ENCODE results near the gene AP2S1.
"Not testable (repeated sequence)": the region's sequence is repeated elsewhere in the genome, so short reads cannot be mapped to it uniquely, and the experiment has no call there.

AP2S1 gene

DNA sequence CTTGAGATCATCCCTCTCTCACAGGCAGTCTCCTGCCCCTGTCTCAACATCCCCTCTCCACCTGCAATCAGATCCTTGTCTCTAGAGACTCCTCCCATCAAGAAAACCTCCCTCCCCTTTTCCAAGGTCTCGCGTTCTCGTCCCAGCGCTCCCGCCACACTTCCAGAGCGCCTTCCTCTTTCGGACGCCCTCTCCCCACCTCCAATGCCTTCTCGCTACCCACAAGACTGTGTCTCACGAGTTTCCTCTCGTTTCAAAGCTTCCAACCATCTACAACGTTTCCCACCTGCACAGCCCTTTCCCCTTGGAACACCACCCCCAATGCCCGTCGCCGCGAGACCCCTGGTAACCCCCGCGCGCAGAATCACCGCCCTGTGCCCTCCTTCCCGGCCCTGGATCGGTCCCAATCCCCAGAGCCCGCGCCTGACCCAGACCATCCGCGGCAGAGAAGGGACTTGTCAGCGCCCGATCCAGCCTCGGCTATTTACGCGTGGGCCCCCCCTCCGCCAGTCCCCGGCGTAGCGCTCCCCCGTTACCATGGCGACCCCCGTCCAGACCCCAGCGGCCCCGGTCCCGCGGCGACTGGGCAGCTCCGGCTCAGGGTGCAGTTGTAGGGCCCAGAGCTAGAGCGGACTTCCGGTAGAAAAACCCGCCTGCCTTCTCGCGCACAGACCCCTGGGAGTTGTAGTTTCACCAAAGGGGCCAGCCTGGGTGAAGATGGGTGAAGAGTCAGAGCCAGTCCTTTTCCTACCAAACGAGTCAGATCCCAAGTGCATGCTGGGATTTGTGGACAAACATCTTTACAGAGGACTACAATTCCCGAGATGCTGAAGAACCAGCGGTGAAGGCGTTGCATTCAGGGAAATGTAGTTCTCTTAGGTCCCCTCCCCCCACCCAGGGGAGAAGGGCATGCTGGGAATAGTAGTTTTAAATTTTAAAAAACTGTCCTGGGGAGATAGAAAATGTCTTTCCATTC is at the start of gene AP2S1:
Gene AP2S1 (minus strand): TSS at position 619 of the 976 bp plus-strand sequence. CDS start 80 bp downstream, at position 539.
- DNase-seq, result peak; percentile 97

DNA sequence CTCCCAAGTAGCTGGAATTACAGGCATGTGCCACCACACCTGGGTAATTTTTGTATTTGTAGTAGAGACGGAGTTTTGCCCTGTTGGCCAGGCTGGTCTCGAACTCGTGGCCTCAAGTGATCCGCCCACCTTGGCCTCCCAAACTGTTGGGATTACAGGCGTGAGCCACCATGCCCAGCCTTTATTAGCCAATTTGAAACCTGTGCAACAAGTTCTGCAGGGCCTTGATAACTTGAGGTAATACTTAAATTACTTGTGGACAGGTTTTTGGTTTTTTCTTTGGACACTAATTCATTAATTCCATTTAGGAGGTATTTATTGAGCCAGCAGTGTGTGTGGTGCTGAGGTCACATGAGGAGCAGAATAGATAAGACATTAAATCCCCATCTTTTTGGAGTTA is 49.7 kb upstream of the AP2S1 start:
- DNase-seq, result no peak

DNA sequence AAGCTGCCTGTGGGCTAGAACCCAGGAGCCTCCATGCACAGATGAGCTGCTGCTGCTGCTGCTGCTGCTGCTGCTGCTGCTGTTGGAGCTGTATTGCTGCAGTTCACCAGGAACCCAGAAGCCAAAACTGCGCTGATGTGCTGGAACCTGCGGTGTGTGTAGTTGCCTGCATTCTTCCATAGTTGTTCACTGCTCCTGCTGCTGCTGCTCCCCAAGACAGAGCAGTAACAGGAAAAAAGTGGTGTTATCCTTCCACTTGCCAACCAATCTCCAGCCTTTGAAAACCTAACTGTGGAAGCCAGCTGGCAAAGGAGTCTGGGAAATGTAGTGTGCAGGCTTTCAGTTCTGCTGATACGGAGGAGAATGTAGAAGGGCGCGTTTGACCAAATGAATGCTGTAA is 48.1 kb upstream of the AP2S1 start:
- no peak for DNase-seq

DNA sequence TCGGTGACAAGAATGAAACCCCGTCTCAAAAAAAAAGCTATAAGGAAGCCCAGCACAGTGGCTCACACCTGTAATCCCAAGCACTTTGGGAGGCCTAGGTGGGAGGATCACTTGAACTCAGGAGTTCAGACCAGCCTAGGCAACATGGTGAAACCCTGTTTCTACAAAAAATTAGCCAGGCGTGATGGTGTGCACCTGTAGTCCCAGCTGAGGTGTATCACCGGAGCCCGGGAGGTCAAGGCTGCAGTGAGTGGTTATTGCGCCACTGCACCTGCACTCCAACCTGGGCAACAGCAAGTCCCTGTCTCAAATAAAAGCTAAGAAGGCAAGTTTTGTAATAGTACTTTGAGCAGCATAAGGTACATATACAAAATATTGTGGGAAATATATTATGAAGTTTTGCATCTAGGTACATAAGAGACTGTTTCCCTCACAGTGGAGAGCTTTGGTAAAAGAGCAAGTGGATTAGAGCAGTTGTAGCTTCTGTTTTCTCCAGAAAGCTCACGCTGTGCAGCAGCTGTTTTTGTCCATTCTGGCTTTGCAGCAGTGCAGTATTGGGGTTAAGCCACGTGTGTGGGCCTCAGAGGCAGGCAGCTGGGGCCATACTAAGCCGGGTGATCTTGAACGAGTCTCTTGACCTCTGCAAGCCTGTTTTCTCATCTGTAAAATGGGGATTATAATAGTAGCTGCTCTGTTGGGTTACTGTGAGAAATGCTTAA is 45.6 kb upstream of the AP2S1 start:
- no peak for DNase-seq

DNA sequence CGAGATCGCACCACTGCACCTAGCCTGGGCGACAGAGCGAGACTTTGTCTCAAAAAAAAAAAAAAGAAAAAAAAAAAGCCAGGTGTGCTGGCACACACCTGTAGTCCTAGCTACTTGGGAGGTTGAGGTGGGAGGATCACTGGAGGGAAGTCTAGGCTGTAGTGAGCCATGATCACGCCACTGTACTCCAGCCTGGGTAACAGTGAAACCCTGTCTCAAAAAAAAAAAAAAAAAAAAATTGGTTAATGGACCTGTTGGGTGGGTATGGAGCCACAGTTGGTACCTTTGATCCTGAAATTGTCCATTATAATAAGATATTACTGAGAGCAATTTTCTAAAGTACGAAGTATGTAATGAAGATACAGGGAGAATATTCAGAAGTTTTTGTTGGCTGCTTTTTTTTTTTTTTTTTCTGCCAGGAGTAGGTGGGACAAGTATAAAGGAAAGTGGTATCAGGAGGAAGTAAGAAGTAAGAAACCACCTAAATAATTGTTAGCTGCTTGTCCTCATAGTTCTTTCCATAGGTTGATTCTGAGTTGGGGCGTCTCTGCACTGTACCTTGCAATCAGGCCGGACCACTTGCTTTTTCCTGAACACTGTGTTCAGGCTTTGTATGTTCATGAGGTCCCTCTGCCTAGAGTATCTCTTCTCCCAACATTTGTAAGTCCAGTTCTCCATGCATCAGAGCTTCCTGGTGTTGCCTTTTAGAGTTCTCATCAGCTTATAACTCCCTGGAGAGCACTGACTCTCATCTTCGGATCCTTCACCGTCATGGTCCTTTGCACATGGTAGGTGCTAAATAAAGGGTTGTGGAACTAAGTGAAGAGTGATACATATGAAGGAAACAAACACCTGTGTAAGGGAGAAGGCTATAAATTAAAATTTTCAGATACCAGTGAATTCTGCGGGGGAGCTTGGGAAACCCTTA is 41.9 kb upstream of the AP2S1 start:
- no peak for DNase-seq

DNA sequence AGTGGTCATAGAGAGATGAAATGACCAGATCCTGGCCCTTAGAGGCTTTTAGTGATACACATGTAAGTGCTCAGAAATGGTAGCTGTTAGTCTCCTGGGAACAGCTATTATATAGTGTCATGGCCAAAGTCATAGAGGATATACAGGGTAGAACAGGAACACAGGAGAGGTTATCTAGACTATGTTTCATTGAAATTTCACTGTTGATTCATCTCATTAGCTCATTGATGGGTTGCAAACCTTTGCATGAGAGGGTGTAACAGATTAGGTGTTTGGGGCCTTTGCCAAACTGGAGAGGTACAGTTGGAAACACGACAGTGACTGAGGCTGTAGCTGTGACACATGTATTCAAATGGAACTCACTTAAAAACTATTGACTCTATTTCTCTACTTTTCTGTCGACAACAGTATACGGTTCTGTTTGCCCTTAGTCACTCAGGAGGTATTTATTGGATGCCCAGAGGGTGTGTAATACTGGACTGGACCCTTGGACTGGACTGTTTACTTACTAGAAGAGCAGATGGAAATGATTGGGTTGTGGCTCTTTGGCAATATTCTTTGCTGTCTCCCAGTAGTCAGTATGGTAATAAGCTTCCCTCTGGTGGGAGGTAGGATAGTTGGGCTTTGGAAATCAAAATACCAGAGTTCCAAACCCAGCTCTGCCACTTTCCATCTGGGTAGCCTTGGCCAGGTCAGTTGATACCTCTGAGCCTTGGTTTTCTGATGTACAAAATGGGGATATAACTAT is 40.0 kb upstream of the AP2S1 start:
- no peak for DNase-seq

DNA sequence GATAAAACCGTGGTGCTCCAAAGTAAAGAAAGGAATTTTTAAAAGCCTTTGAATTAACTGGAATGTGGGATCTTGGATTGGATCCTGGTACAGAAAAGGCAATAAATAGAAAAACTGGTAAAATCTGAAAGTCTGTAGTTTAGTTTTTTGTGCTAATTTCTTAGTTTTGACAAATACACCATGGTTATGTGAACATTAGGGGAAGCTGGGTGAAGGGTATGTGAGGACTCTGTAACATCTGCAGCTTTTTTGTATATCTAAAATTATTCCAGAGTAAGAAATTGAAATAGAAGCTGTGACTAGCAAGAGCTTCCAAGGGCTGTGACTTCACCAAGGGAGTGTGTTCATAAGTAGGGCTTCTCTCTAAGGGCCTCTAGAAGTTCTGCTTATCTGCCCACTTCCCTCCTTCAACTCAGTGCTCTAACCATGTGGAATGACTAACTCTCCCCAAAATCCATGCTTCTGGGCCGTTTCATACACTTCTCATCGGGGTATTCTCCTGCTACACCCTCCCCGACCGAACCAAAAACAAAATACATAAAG is 36.7 kb upstream of the AP2S1 start:
- DNase-seq, result no peak

DNA sequence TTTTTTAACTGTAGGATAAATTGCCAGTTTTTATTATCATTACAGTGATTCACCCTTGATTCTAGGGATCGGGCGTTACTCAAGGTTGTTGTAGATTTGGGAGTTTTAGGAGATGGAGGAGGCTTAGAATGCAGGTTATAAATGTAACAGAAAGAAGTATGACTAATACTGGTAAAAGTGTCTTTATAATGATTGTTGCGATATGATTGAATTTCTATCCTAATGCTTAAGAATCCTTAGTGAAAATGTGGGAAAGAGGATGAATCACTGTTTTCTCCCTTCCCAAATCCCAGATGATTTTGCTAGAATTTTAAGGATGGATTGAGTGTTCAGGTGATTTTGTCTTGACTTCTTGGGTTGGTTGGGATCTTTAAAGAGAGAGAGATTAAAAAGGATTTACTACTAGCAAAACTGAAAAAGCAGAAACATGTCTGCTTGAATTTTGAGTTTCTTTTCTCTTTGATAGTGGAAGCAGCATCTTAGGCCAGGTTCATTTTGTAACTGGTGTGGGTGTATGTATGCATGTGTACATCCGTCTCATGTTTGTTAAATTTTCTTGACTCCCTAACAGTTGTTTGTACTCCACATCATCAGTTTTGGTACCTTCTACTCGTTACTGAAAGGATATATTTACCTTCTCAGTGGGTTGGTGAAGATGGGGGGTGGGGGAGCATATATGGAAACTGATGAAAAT is 36.0 kb upstream of the AP2S1 start:
- no peak for DNase-seq

DNA sequence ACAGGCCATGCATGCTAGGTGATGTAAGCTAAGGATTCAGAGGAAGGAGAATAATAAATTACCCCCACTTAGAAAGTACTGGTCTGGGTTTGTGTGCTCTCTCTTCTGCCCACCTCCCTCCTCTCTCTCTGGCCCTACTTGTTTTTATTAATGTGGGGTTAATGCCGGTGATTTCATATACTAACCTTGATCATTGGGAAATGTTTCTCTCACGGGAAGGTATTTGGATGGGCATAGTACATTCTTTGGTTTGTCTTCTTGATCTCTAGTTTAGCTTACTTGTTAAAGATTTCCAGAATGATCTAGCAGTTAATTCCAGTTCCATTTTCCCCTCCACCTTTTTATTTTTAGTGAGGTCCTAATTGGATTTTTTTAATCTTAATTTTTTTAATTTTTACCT is 34.8 kb upstream of the AP2S1 start:
- no peak for DNase-seq

DNA sequence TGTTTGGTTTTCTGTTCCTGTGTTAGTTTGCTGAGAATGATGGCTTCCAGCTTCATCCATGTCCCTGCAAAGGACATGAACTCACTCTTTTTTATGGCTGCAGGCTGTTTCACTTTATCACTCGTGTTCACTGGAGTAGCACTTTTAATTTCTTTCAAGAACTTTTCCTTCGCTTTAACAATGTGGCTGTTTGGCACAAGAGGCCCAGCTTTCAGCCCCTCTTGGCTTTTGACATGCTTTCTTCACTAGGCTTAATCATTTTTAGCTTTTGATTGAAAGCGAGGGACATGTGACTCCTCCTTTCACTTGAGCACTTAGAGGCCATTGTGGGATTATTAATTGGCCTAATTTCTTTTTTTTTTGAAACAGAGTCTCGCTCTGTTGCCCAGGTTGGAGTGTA is 32.1 kb upstream of the AP2S1 start:
- DNase-seq, result not testable (repeated sequence)

DNA sequence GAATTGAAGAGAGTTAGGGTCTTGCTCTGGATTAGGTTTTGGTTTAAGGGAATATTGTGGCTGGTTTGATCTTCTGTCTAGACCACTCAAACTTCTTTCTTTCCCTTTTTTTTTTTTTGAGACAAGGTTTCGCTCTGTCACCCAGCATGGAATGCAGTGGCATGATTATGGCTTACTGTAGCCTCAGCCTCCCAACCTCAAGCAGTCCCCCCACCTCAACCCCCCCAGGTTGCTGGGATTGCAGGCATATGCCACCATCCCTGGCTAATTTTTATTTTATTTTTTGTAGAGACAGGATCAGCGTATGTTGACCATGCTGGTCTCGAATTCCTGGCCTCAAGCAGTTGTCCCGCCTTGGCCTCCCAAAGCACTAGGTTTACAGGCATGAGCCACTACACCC is 31.4 kb upstream of the AP2S1 start:
- DNase-seq, result no peak

DNA sequence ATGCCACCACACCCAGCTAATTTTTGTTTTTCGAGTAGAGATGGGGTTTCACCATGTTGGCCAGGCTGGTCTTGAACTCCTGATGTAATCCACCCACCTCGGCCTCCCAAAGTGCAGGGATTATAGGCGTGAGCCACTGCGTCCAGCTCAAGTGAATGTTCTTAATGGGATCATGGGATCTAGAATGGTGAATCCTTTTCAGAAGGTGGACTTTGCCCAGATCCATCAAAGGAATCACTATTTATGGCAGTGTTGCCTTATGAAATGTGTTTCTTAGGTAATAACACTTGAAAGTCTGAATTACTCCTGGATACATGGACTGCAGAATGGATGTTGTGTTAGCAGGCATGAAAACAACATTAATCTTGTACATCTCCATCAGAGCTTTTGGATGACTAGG is 30.4 kb upstream of the AP2S1 start:
- no peak for DNase-seq

DNA sequence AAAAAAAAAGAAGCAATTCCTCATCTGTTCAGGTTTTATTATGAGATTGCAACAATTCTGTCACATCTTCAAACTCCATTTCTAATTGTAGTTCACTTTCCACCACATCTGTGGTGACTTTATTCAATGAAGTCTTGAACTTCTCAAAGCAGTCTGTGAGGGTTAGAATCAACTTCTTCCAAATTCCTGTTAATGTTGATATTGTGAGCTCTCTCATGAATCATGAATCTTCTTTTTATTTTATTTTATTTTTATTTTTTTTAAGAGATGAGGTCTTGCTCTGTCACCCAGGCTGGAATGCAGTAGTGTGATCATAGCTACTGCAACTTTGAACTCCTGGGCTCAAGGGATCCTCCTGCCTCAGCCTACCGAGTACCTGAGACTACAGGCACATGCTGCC is 29.8 kb upstream of the AP2S1 start:
- no peak for DNase-seq

DNA sequence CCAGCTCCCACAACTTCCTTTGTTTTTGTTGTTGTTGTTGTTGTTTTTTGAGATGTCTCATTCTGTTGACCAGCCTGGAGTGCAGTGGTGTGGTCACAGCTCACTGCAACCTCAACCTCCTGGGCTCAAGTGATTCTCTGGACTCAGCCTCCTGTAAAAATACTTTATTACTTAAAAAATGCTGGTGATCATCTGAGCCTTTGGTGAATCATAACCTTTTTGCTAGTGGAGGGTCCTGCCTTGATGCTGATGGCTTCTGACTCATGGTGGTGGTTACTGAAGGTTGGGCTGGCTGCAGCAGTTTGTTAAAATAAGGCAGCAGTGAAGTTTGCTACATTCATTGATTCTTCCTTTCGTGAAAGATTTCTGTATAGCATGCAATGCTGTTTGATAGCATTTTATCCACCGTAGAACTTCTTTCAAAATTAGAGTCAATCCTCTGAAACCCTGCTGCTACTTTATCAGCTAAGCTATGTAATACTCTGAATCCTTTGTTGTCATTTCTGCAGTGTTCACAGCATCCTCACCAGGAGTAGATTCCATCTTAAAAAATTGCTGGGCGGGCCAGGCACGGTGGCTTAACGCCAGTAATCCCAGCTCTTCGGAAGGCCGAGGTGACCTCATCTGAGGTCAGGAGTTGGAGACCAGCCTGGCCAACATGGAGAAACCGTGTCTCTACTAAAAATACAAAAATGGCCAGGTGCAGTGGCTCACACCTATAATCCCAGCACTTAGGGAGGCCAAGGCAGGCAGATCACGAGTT is 28.1 kb upstream of the AP2S1 start:
- DNase-seq, result no peak

DNA sequence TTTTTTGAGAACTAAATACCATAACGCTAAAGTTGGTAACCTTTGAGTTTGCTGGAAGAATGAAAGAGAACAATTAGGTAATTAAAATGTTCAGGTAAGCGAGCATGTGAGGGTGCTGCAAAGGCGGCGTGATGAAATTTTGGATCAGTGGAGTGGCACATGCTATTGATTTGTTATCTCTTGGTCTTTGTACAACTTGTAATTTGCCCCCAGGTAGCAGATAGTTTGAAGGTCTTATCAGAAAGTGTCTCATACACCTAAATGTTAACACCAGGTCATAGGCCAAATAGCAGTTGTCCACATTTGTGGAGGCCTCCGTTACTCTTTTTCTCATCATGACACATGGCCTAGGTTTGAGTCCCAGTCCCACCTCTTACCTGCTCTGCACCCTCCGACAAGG is 25.0 kb upstream of the AP2S1 start:
- no peak for DNase-seq

DNA sequence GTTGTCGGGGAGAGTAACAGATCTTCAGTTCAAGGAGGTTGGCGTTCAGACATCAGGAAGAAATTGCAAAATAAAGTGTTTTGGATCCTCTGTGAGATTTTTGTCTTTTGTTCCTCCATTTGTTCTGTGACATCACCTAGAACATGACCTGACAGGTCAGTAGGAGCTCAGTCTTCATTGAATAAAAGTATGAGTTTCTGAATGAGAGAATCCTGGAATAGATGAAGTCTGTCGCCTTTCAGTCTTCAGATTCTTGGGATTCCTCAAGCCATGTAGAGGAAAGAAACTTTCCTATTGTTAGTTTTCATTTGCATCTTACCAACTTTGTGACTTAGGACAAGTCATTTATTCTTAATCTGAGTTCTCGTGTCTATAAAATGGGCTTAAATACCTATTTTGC is 24.6 kb upstream of the AP2S1 start:
- no peak for DNase-seq

DNA sequence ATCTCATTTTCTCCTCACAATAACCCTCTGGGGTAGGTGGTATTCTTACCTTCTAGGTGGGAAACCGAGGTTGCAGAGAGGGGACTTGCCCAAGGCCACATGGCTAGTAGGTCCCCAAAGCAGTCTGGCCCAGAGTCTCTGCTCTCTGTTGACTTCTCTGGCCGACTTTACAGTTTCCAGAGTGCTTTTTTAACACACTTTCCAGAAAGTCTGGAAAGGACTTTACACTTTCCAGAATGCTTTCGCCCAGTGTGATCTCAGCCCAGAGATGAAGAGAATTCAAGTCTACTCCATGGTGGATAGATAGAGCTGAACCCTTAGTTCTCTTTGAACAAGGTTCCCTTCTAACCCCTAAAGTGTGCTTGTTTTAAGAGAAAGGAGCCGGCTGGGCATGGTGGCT is 22.3 kb upstream of the AP2S1 start:
- DNase-seq, result no peak

DNA sequence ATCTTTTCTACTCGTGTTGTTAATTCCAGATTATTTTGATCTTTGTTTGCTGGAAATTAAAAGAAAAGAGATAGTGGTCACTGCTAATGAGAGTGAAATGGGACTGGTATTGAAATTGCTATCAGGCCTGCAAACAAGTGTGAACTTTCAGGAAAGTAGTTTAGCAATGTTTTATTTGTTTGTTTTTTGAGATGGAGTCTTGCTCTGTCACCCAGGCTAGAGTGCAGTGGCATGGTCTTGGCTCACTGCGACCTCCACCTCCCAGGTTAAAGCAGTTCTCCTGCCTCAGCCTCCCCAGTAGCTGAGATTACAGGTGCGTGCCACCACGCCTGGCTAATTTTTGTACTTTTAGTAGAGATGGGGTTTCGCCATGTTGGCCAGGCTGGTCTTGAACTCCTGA is 20.5 kb upstream of the AP2S1 start:
- DNase-seq, result not testable (repeated sequence)

DNA sequence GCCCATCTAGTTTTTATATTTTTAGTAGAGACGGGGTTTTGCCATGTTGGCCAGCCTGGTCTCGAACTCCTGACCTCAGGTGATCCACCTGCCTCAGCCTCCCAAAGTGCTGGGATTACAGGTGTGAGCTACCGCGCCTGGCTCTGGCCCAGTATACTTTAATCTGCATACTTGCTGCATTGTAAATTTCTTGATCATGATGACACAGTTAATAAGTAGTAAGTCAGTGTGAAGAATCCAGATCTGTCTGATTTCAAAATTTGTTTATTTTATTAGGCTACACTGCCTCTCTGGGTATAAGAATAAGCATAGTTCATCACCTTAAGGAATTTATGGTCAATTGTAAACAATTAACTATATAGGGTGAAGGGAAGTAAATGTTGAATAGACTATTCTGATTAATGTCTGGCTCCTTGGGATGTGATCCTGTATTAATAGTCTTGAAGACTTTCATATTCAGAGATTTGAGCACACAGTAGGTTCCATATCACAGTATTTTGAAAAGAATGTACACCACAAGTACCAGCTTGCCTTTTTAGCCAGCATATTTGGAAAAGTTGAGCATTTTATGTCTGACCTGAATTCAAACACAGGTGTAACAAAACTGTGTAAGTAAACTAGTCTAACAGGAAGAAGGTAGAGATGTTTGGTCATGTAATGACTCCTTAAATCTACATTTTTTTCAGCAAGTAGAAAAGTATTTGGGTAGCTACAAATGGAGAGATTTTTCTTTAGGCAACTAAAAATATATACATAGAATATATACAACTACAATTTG is 17.6 kb upstream of the AP2S1 start:
- DNase-seq, result no peak

DNA sequence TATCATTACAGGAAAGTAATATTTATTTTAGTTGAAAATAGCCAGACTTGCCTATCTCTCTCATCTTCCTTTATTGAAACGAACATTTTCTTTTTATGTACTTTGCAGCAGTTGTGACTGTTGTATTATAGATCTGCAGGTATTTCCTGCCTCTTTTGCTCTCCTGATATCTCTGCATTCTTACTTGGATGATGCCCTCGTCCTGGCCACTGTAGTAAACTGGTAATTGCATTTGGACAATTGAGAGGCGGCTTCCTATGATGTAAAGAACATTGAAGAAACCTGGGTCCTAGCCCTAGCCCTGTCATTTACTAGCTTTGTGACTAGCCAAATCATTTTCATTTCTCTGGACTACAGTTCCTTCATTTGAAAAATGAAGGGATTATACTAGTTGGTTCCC is 16.5 kb upstream of the AP2S1 start:
- DNase-seq, result no peak

Data from CD4-positive, alpha-beta T cell treated with Interleukin-10 for 1 hour (primary cell).